Measurements from ENCODE around the gene FANK1. TPM values are rescaled to one million over a fixed set of nuclear protein-coding genes. Genes with fewer than 3 reads are reported as not detected.
"Not testable (repeated sequence)": the region's sequence is repeated elsewhere in the genome, so short reads cannot be mapped to it uniquely, and the experiment has no call there.

Gene FANK1
- total RNA-seq, 1 experiment from 2014 or later = 0.73 TPM

DNA sequence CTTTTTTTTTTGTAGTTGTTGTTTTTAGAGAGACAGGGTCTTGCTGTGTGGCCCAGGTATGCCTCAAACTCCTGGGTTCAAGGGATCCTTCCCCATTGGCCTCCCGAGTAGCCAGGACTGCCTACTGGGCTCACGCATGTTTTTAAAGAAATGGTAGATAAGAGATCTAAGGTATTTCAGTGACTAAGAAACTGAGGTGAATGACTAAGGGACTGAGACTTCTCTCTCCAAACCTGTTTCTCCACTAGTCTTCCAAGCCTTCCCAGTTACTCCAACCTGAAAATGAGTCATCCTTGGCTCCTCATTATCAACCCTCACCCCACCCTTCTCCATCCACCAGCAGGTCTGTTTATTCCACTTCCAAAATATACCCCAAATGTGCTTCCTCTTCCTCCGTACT lies 4.6 kb downstream of the FANK1 start:
- H3K27me3 Mint-ChIP-seq (ENCODE audit: insufficient read depth, unreplicated experiment); H3K9me3 ChIP-seq; CTCF ChIA-PET; H3K4me3 ChIP-seq (ENCODE audit: low read depth, low read length); POLR2A ChIA-PET; H3K36me3 ChIP-seq (ENCODE audit: control insufficient read depth, insufficient read depth, low read length); H3K27me3 ChIP-seq (replicated peaks; ENCODE audit: control insufficient read depth, insufficient read depth, low read length); H3K9me3 Mint-ChIP-seq (ENCODE audit: unreplicated experiment); intact Hi-C loops (cut with micrococcal nuclease; ENCODE audit: unreplicated experiment); BruUV-seq (replicated peaks): not testable (repeated sequence)
- Mint-ChIP-seq H3K4me3 (ENCODE audit: unreplicated experiment) (peak overlapping the region; percentile 11), H3K4me1 (ENCODE audit: low read depth, unreplicated experiment) (peaks cover 12% of the 10 kb centered on the region), H3K36me3 (ENCODE audit: insufficient read depth, unreplicated experiment) (peaks cover 11% of the 10 kb centered on the region), H3K27ac (ENCODE audit: unreplicated experiment) (peak overlapping the region; percentile 53)
- H3K4me1 ChIP-seq = peaks cover 15% of the 10 kb centered on the region
- peak; percentile 41 to 50 for DNase-seq

DNA sequence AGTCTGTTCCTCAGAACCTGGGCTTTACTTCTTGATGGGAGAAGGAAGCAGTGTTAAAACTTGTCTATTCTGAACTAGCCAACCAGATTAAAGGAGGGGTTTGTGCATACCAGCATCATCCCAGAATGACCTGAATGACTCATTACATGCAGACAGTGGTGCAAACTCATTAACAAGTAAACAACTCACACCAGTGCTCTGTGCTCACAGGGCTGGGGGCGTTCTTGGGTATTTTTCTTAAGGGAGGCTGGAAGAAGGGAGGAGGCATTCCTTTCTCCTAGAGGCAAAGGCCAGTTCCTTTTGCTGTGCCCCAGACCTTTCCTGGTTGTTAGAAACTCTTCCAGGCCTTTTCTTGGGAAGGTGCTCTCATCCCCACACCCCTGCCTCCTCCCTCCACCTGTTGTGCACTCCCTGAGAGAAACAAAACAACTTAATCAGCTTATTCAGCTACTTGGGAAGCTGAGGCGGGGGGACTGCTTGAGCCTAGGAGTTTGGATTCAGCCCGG lies 6.8 kb downstream of the FANK1 start:
- H3K4me1 Mint-ChIP-seq (ENCODE audit: low read depth, unreplicated experiment); H3K4me3 ChIP-seq (ENCODE audit: low read depth, low read length); H3K36me3 Mint-ChIP-seq (ENCODE audit: insufficient read depth, unreplicated experiment); H3K9me3 ChIP-seq; H3K9me3 Mint-ChIP-seq (ENCODE audit: unreplicated experiment); H3K4me3 Mint-ChIP-seq (ENCODE audit: unreplicated experiment); POLR2A ChIA-PET; H3K27ac Mint-ChIP-seq (ENCODE audit: unreplicated experiment); DNase-seq; H3K27me3 ChIP-seq (replicated peaks; ENCODE audit: control insufficient read depth, insufficient read depth, low read length); H3K36me3 ChIP-seq (ENCODE audit: control insufficient read depth, insufficient read depth, low read length); CTCF ChIA-PET; intact Hi-C loops (cut with micrococcal nuclease; ENCODE audit: unreplicated experiment); BruUV-seq (replicated peaks); H3K27me3 Mint-ChIP-seq (ENCODE audit: insufficient read depth, unreplicated experiment): not testable (repeated sequence)
- H3K4me1 ChIP-seq = peaks cover 12% of the 10 kb centered on the region

DNA sequence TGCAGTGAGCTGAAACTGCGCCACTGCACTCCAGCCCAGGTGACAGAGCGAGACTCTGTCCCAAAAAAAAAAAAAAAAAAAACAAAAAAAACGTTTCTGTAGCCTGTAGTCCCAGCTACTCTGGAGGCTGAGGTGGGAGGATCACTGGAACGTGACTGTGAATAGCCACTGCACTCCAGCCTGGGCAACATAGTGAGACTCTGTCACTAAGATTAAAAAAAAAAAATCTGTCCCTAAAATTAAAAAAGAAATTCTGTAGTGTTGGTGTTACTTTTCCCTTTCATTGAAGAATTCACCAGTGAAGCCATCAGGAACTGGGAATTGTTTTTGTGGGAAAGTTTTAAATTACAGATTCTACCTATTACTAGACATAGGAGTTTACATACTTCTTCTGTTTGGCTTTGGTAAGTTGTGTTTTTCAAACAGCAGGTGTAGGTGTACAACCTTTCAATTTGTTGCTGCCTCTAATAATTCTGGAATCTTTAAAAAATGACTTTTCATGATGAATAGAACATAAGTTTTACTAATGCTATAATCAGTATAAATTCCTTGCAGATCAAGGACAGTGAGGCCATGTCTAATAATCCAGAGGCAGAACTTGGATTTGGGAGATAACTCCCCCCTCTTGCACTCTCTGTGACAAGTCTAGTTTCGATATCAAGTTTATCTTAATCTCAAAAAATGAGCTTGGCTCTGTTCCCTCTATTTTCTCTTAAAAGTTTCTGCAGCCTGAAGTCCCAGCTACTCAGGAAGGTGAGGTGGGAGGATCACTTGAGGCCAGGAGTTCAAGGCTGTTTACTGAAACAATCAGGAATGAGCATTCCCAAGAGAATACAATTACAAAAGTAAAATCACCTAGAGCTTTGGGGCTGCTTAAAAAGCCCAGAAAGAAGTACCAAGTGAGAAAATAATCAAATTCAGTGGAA lies 9.0 kb downstream of the FANK1 start:
- POLR2A ChIA-PET; H3K4me1 ChIP-seq; H3K36me3 ChIP-seq (ENCODE audit: control insufficient read depth, insufficient read depth, low read length); H3K27me3 ChIP-seq (replicated peaks; ENCODE audit: control insufficient read depth, insufficient read depth, low read length); H3K27ac Mint-ChIP-seq (ENCODE audit: unreplicated experiment); CTCF ChIA-PET; H3K27me3 Mint-ChIP-seq (ENCODE audit: insufficient read depth, unreplicated experiment); H3K9me3 ChIP-seq; intact Hi-C loops (cut with micrococcal nuclease; ENCODE audit: unreplicated experiment); BruUV-seq (replicated peaks); H3K9me3 Mint-ChIP-seq (ENCODE audit: unreplicated experiment); H3K4me1 Mint-ChIP-seq (ENCODE audit: low read depth, unreplicated experiment); H3K36me3 Mint-ChIP-seq (ENCODE audit: insufficient read depth, unreplicated experiment); H3K4me3 Mint-ChIP-seq (ENCODE audit: unreplicated experiment); DNase-seq; H3K4me3 ChIP-seq (ENCODE audit: low read depth, low read length): not testable (repeated sequence)

DNA sequence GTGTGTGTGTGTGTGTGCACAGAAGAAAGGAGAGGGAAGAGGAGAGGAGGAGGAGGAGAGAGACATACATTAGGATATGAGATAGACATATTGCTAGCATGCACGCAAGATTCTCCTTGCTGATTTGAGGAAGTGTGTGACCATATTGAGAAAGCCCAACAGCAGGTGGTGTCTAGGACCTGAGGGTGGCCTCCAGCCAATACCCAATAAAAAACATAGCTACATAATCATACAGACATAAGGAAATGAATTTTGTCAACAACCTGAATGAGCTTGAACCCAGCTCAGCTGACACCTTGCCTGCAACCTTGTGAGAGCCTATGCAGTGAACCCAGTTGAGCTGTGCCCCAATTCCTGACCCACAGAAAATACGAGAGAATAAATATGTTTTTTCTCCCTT lies 11.2 kb downstream of the FANK1 start:
- CTCF ChIA-PET; H3K4me1 ChIP-seq; H3K4me3 ChIP-seq (ENCODE audit: low read depth, low read length); H3K27ac Mint-ChIP-seq (ENCODE audit: unreplicated experiment); BruUV-seq (replicated peaks); H3K36me3 Mint-ChIP-seq (ENCODE audit: insufficient read depth, unreplicated experiment); DNase-seq; H3K27me3 ChIP-seq (replicated peaks; ENCODE audit: control insufficient read depth, insufficient read depth, low read length); H3K9me3 ChIP-seq; H3K4me3 Mint-ChIP-seq (ENCODE audit: unreplicated experiment); H3K9me3 Mint-ChIP-seq (ENCODE audit: unreplicated experiment); intact Hi-C loops (cut with micrococcal nuclease; ENCODE audit: unreplicated experiment); H3K27me3 Mint-ChIP-seq (ENCODE audit: insufficient read depth, unreplicated experiment); H3K36me3 ChIP-seq (ENCODE audit: control insufficient read depth, insufficient read depth, low read length); POLR2A ChIA-PET: not testable (repeated sequence)
- peaks cover 19% of the 10 kb centered on the region for H3K4me1 Mint-ChIP-seq (ENCODE audit: low read depth, unreplicated experiment)

DNA sequence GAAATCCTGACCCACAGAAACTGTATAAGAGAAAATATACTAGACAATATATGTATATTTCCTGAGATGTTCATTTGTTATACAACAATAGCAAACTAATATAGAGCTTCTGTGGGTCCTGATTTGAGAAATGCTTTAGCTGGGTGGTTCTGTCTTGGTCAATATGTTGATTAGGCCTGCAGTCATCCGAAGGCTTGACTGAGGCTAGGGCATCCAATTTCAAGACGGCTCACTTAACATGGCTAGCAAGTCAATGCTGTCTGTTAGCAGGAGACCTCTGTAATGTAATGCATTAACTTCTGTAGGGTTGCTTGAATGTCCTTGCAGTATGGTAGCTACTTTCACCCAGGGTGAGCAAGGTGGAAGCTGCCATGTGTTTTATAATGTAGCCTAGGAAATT lies 12.4 kb downstream of the FANK1 start:
- H3K36me3 ChIP-seq (ENCODE audit: control insufficient read depth, insufficient read depth, low read length); CTCF ChIA-PET; H3K4me1 ChIP-seq; H3K4me3 Mint-ChIP-seq (ENCODE audit: unreplicated experiment); H3K27me3 Mint-ChIP-seq (ENCODE audit: insufficient read depth, unreplicated experiment); intact Hi-C loops (cut with micrococcal nuclease; ENCODE audit: unreplicated experiment); H3K36me3 Mint-ChIP-seq (ENCODE audit: insufficient read depth, unreplicated experiment); H3K27ac Mint-ChIP-seq (ENCODE audit: unreplicated experiment); H3K4me3 ChIP-seq (ENCODE audit: low read depth, low read length); H3K9me3 Mint-ChIP-seq (ENCODE audit: unreplicated experiment); DNase-seq; BruUV-seq (replicated peaks); H3K27me3 ChIP-seq (replicated peaks; ENCODE audit: control insufficient read depth, insufficient read depth, low read length); POLR2A ChIA-PET; H3K9me3 ChIP-seq: not testable (repeated sequence)
- H3K4me1 Mint-ChIP-seq (ENCODE audit: low read depth, unreplicated experiment) = peaks cover 19% of the 10 kb centered on the region

DNA sequence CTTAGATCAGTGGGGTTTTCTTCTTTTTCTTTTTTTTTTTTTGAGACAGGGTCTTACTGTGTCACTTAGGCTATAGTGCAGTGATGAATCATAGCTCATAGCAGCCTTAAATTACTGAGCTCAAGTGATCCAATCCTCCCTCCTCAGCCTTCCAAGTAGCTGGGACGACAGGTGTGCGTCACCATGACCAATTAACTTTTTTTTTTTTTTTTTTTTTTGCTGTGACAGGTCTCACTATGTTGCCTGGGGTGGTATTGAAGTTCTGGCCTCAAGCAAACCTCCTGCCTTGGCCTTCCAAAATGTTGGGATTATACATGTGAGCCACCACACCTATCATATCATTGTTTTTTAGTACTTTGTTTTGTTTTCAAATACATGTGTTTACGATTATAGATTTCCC lies 13.1 kb downstream of the FANK1 start:
- intact Hi-C loops (cut with micrococcal nuclease; ENCODE audit: unreplicated experiment); BruUV-seq (replicated peaks): not testable (repeated sequence)
- peaks cover 19% of the 10 kb centered on the region for H3K4me1 Mint-ChIP-seq (ENCODE audit: low read depth, unreplicated experiment)

More for the DNA sequence above, 13.1 kb downstream of the FANK1 start:
- H3K27me3 ChIP-seq (replicated peaks; ENCODE audit: control insufficient read depth, insufficient read depth, low read length); H3K4me3 ChIP-seq (ENCODE audit: low read depth, low read length); H3K36me3 ChIP-seq (ENCODE audit: control insufficient read depth, insufficient read depth, low read length); H3K27me3 Mint-ChIP-seq (ENCODE audit: insufficient read depth, unreplicated experiment); H3K9me3 Mint-ChIP-seq (ENCODE audit: unreplicated experiment); H3K36me3 Mint-ChIP-seq (ENCODE audit: insufficient read depth, unreplicated experiment); H3K4me1 ChIP-seq; H3K9me3 ChIP-seq; H3K27ac Mint-ChIP-seq (ENCODE audit: unreplicated experiment); H3K4me3 Mint-ChIP-seq (ENCODE audit: unreplicated experiment); DNase-seq; CTCF ChIA-PET: not testable (repeated sequence)
- POLR2A ChIA-PET = interaction anchor here (0.6 kb wide), 1 partner anchor 190 kb away, joined by 4 read pairs; no protein-coding TSS in a partner anchor
